Renal cortex interstitium (tissue), 11 donors: ENCODE data around the gene SMCO3. TPM values are rescaled to one million over a fixed set of nuclear protein-coding genes. Genes with fewer than 3 reads are reported as not detected.

Experiments used
- DNase-seq, 11 donors: peaks; one replicate each; pipeline ENCODE4 v3.0.0-alpha.2; 2013; ENCODE audit warnings: low read depth in 9 of 11, low spot score in 4 of 11; ENCODE audit errors: extremely low read depth in 1 of 11
- polyA plus RNA-seq, 3 donors: library from polyadenylated mRNA; unstranded; fragments of 120-200 nt; gene quantifications; one replicate each; pipeline ENCODE4 v1.2.1, GENCODE V29; 2013; ENCODE audit not compliant: insufficient read length in 3 of 3

SMCO3 gene
- polyA plus RNA-seq, 3 donors, result 2.2 to 2.7 (median 2.3) TPM

DNA sequence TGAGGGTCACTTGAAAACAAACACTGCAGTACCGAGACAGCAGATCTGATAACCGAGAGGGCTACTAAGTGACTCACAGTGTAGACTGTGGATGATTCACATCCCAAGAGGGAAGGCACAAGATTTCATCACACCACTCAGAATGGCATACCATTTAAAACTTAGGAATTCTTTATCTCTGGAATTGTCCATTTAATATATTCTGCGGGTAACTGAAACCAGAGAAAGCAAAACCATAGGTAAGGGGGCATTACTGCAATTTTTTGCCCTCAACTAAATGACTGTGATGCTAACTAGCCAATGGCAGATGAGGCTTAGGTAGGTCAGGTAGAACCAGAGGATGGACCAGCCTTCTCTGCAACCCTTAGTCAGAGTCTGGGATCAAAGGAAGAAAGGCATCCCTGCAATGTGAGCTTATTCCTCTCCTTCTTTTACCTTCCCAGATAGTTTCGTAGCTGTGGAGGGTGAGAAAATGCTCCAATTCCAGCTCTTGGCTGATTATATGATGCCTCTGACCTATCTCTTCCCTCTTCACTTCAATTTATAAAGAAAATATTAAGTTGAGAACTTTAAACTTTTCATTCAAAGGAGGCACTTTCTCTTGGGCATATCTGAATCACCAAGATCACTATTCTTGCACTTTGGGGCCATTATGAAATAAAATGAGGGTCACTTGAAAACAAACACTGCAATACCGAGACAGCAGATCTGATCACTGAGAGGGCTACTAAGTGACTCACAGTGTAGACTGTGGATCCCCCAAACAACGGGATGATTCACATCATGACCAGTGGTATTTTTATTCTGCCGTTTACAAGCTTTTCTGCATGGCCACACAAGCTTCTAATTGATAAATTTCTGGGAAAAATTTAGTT is 22.6 kb upstream of the SMCO3 start:
- DNase-seq, result no peak

DNA sequence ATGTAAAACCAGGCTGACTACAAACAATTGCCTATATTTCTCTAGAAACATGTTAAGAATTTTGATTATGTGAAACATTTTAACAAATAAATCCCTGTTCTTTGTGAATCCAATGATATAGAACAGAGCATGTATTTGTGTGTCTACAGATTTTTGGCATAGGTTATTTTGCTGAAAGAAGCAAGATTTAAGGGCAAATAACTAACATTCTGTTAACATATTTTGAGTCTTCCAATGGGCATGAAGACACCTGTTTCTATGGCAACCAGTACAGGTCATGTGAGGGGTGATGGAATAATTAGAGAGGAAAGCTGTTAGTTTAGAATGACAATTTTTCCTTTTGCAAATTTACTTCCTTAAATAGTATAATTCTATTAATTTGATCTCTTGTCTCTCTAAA is 20.5 kb upstream of the SMCO3 start:
- no peak for DNase-seq

DNA sequence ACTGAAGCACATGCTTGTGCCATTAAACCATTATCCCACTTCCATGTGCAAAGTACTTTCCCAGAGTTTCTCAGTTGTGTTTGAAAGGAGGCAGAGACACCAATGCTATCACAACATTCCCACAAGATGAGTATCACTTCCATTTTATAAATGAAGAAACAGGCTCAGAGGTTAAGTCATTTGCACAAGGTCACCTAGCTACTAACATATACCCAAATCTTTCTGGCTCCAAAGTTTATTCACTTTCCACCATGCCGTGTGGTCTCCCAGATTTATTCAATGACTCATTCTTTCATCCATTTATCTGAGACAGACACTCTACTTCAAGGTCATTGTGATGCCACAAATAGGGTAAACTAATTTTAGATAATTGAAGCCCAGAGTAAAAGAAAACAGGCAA is 20.0 kb upstream of the SMCO3 start:
- DNase-seq, result no peak

DNA sequence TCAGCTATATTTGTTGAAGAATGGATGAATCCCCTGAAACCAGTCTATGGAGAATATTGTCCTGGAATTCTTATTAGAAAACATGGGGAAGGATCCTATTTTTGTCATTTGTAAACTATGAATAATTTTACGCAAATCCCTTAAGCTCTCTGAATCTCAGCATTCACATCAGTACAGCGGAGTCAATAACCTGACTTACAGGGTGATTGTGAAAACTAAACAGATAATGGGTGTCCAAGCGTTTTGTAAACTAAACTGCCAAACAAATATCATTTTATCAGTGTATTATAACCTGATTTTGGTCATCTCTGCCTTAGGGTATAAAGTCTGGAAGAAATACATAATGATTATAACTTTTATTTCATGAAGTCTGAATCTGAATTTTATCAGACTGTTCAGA is 19.4 kb upstream of the SMCO3 start:
- DNase-seq, result no peak

DNA sequence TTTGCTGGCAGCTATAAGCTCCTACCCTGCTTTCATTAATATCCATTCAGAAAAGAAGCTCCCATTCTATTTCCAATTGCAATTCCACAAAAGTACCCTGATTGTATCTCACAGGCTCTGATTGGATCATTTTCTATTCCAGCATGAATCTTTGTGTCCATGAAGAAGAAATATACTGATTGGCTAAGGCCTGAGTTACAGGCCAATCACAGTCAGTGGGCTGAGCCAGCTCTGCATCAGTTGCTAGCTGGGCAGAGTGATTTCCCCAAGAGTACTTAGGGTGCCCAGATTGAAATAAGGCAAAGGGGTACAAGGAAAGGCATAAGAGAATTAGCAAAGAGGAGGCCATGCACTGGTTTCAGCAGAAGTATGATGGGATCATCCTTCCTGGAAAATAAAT is 14.9 kb upstream of the SMCO3 start:
- DNase-seq, result no peak

DNA sequence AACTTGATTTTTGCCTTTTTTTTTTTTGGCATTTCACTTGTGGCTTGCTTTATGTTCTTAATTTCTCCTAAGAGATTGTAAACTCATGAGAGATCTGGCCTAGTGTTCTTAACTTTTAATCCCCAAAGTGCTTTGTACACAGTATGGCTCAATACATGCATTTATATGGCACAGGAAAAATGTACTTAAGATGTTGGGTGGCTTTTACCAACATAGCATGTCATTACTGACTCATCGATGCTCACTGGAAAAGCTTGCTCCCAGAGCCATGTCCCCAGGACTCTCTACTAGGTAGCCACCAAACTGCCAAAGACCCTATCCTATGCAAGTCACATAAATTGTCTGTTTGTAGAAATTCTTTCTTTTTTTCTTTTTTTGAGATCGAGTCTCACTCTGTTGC is 13.1 kb upstream of the SMCO3 start:
- no peak for DNase-seq

DNA sequence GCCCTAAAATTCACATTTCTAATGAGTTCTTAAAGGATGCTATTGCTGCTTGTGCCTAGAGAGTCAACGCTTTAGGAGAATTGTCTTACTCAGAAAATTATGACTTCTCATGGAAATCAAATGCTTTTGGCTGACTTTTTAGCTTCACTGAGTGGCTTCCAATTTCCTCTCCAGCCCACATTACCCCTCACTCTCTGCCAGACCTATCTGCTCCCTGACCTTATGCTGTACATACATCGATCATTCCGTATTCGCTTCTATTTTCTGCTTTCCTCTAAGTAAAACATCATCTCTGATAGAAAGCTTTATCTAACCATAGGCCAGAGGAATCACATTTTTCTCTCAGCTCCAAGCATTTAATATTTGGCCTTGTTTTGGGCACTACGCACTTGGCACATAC is 12.5 kb upstream of the SMCO3 start:
- no peak for DNase-seq

DNA sequence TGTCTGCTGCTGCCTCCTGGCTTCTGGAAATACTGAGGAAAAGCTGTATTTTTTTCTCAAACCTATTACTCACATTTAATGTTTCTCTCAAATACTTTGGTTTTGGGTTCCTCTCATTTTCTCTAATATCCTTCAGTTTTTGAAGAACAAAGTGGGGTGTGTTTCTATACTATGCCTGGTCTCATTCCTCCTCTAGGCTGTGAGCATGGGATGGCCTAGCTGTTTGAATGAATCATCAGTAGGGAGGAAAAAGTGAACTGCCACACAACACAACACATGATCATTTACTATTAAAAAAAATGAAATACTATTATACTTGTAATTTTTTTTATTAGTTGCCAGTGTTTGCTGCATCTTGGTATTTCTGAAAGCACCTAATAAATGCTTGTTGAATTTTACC is 11.3 kb upstream of the SMCO3 start:
- no peak for DNase-seq

DNA sequence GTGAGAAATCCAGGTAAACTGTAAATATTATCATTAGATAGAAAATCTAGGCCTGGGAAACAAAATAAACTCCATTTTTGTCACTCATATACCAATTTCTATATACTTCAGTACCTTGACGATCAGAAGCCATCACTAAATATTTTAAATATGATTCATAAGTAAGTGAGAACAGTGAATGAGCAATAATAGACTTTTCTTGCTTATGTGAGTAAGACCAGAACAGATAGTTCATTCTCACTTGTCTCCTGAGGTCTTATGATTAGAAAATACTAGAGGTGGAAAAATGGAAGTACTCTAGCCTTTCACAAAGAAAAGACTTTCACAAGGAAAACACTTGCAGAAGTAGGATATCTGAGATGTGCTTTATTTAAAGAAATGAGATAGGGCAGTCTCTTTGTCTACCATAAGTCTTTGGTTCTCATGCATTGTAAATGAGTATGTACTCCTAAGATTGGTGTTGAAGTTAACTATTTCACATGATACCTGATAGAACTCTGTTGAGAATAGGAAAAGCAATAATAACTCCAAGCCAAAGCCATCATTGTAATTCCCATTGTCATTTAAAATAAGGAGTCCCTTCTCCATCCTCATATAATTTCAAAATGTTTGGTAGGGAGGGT is 10.1 kb upstream of the SMCO3 start:
- DNase-seq, result no peak

DNA sequence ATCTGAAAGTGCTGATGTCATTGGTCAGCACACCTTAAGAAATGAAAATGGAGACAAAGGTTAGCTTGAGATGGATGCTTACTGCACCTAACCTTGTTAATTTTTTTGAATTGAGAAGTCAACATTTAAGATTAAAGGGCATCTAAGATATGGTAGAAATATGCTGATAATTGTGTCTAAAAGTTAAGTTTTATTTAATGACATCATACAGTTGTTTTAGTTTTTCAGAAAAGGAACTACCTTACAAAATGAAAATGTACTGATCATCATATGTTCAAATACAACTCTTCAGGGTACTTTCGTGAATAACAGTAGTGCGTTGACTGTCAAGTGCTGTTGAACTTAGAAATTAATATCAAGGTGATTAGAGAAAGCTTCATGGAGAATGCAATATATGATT is 2.5 kb downstream of the SMCO3 start:
- DNase-seq, result no peak

DNA sequence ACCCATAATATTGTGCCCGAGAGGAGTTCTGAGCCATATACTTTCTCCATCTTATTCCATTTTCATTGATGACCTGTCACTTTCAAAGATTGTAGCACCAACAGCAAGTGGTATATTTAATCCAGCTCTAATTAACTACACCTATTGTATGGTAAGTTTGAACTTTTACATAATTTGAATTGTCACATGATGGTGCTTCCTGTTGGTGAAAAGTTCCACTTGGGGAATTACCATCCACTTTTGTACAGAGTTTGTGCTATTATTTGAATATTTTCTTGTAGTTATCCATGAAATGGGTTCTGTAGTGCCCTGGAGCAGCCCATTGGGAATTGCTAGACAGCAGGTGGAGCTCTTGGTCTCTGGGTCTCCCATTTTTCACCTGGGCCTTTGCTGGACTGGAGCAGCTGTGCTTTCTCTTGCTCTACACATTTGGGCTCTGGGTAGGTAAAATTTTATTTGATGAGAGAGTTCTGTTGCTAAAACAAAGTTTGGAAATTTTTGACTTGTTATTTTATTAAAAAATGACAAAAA is 3.0 kb downstream of the SMCO3 start:
- no peak for DNase-seq

DNA sequence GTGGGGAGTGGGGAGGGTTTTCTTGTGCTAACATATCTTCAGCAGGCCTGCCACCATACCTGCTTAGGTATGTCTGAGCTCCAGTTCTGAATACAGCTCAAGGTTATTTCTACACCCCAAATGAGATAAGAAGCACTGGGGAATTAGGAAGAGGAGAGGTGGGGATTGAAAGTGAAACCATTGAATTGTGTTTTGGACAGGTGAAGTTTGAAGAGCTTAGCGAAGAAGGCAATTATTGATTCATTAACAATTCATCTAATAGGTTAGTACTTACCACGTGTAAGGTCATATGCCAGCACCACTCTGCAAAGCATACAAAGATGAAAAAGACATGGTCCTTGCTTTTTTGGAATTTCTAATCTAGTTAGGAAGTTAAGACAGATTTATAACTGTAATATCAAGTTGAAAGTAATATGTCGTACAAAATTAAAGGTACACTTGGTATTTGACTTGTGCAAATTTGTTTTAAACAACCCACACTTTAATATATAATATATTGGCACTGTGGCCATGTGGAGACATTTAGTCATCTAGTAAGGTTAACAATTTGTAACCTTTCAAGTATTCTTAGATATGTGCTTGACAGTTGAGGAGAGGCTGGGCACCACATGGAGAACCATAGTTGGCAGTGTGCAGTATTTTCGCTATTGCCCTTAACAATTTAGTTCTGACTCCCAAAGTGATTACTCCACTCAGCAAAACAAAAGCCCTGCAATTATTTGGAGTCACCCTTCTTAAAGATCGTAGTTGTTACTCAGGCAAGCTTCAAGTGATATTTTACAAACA is 3.6 kb downstream of the SMCO3 start:
- DNase-seq, result no peak

DNA sequence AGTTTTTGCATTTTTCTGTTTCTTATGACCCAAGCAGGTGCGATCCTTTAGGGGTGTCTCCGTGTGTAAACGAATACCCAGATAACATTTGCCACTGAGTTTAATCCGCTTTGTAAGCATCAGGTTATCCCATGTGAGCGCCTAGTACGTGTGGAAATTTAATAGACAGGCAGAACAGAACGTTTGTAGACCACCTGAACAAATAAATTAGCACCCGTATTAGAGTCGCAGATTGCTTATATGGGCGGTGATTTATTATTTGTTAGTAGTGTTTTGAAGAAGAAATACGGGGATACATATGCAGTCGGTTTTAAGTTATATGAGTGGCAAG is 10.2 kb downstream of the SMCO3 start:
- DNase-seq, result no peak

DNA sequence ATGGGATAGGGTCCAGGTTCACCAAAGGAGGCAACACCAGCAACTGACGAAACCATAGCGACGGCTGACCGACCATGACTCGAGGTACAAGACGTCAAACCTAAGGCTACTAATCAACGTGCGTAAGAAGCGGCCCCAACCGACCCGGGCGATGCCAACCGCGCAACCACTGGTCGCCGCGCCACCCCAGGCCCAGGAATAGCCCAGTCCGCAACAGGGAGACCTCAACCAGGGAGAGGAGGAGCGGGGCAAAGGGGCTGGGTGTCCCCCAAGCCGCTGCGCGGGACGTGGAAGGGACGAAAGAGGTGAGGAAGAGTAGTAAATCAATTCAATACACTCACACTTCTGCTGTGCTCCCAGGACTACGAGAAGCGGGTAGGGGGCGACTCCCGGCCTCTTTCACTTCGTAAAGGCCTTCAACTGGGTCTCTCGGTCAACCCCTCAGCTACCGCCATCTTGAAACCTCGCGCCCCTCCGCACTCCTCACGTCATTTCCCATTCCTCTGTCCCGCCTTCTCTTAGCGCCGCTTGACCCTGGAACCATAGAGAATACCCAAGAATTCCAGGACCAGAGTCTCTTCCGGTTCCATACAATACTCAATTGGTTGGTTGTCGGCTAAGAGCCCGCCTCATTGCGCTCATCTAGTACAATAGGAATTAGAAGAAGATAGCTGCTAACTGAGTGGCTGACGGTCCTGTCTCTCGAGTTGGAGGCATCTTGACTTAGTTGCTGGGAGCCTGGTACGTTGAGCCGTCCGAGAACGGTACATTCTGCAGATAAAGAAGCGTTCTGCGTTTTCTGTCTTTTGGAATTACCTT is 10.8 kb downstream of the SMCO3 start, which contains the start of the genes C12orf60 and WBP11:
C12orf60 (plus strand) TSS at position 660 of the 819 bp plus-strand sequence. CDS start 19,266 bp downstream, outside the sequence.
WBP11 (minus strand) TSS at position 468 of the 819 bp plus-strand sequence. CDS start 2,095 bp downstream, outside the sequence.
- DNase-seq, result peak; percentile 91 to 99 (median 96)

DNA sequence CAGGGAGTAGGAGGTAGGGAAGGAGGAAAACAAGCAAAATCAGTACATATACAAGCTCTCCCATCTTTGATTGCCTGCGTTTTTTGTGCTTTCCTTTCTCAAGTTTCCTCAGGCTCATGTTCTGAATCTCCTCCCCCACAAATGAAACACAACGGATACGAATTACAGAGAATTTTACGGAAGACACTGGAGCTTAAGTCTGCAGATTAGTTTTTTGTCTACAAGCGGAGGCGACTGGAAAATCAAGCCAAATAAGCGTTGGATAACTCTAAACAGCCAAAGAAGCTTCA is 11.3 kb downstream of the SMCO3 start:
- peak in 1 of 11 donors; percentile 17 for DNase-seq

DNA sequence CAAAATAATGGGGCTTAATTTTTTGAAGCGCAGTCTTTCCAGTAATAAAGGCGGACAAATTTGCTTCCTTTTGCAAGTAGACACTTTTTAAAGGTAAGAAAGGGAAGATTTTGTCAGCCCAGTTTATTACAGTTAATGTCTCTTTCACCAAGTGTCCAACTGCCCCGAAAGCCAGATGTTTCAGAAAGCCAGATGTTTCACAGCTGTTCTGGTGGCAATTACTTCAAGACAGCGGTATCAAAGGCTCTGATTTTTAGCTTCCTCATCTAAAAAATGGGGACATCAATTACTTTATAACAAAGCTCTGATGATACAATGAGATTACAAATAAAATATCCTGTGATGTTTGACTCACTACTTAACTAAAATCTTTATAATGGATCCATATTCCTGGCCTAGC is 11.7 kb downstream of the SMCO3 start:
- DNase-seq, result peak in 2 of 11 donors; percentile 3 to 7

DNA sequence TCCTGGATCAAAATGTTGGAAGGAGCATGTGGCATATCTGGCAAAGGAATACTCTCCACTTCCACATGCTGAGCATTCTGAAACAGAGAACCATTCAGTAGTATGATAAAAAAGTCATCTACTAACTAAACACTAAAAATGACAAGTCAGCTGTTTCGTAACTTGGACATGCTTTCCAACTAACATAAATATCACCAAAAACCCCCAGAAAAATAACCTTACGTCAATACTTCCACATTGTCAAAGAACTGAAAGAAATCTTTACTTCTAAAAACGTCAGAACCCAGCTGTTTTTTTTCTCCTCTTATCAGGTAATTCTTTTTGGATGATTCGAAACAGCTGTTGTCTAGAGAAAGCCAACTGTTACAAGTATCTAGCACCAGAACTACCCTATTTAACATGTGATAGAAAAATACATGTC is 18.9 kb downstream of the SMCO3 start:
- no peak for DNase-seq

DNA sequence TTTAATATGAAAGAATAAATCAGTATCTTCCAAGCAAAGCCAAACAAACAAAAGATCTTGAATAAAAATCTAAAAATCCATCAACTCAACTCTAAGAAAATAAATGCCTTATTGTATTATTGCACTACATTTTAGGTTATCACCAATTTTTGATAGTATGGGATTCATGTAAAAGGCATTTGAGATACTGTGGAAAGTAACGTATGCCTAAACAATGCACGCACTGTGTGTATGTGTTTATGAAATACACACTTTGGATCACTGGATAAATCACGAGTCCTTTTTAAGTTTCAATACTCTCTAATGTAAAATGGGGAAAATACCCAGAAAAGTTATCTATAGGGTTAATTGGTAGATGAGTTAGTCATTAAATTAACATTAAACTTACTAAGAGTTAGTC is 28.4 kb downstream of the SMCO3 start:
- no peak for DNase-seq

DNA sequence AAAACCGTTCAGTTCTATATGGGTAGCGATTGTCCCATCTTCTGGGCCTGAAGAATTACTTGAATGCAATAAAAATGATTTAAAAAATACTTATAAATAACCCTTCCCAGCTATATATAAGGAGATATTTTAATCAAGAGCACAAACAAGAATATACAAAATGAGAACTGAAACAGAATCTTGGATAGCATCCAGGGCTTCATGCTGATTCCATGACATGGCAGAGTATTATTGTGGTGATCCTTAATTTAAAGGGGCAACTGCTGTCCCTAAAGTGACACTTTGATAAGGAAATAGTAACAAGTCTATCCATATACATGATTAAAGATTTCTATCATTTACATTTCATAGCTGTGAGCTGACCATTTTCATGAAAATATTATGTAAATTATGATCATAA is 29.5 kb downstream of the SMCO3 start:
- DNase-seq, result no peak
